NOMO-1 (cell line): Measurements from ENCODE around the gene CPSF3.

Experiments
- DNase-seq, 2 experiments: peaks; one replicate each; lab custom pipeline; 2025; ENCODE audit not compliant: unreplicated experiment in 2 of 2; lab: John Stamatoyannopoulos, UW

Gene CPSF3

DNA sequence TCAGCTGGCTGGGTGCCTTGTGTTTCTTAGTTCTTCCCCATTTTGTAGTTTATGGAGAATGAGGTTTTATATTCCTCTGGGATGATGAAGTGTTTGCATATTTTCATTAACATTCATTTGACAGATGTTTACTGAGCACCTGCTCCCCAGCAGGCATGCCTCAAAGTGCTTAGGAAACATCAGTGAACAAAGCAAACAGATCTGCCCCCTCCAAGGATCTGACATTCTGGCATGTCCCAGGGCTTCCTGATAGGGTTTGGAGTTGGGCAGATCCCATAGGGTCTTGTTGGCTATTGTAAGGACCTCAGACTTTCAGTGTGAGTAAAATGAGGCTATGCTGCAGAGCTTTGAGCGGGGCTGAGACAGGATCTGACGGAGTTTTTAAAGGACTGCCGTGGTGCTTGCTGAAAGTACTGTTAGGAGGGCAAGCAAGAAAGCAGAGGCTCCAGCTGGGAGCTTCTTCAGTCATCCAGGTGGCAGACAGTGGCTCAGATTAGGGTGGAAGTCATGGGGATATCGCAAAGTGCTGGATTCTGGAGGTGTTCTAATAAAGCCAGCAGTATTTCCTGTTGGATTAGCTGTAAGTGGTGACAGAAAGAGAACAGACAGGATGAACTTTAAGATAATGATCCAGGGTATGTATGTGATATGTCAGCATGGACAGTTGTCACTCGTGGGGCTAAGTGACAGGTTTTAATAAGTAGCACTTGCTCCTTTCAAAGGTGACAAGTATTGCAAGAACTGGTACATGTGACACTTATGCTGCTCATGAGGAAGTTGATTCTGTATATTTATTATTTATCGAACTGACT lies 39.6 kb downstream of the CPSF3 start:
- no peak for DNase-seq

GRCh38 chr2:9463698-9464034 lies 40.2 kb downstream of the CPSF3 start:
- DNase-seq, result peak; percentile 9 to 28

DNA sequence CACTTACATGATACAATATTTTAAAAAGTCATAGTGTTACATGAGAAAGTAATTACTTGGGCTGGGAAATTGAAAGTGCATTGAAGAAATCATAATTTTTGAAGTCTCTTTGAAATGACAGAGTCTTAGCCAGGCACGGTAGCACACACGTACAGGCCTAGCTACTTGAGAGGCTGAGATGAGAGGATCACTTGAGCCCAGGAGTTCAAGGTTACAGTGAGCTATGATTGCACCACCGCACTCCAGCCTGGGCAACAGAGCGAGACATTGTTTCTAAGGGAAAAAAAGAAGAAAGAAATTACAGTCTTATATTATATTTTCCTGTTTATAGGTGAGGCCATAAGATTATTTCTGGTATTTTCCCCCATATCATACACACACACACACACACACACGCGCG lies 41.7 kb downstream of the CPSF3 start:
- no peak for DNase-seq

DNA sequence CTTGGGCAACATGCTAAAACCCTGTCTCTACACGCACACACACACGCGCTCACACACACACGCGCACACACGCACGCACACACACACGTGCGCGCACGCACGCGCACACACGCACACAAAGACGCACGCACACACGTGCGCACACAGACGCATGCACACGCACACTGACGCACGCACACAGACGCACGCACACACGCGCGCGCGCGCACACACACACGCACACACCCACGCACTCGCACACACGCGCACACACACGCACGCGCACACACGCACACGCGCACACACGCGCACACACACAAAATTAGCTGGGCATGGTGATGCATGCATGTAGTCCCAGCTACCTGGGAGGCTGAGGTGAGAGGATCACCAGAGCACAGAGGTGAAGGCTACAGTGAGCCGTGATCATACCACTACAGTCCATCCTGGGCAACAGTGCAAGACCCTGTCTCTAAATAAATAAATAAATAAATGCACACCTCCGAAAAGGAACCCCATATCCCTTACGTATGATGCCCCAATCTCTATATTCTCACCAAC lies 42.8 kb downstream of the CPSF3 start:
- no peak for DNase-seq

DNA sequence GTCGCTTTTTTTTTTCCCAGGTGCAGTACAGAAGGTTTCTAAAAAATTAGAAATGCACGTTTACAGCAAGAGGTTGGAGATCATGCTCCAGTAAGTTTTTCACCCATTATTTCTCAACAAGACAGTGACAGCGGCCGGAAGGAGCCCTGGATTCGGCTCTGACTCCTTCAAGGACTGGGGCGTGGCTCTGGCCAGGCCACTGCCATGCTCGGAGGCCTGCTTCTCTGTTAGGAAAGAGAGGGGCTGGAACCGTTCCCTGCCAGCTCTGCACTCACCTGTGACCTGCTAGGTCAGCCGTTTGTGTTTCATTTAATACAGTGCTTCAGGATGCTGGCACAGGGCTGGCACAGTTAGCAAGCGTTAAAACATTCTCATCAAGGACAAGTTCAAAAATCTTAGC lies 44.2 kb downstream of the CPSF3 start:
- DNase-seq, result no peak

DNA sequence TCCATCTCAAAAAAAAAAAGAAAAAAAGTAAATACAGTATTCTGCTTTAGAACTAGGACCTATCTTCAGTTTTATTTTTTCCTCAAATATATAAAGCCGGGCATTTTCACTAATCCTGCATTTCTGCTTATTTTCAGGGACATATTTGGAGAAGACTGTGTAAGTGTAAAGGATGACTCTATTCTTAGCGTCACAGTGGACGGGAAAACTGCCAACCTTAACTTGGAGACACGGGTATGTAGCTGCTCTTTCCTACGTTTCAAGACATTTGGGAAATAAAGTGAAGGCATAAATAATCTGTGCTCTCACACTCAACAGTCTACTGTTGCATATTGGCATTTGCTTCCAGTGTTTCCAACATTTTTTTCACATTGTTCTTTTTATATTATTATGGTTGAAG lies 47.8 kb downstream of the CPSF3 start:
- DNase-seq, result no peak

- DNase-seq, result no peak
These were observed 49.1 kb downstream of the CPSF3 start for GRCh38 chr2:9472511-9472910.

DNA sequence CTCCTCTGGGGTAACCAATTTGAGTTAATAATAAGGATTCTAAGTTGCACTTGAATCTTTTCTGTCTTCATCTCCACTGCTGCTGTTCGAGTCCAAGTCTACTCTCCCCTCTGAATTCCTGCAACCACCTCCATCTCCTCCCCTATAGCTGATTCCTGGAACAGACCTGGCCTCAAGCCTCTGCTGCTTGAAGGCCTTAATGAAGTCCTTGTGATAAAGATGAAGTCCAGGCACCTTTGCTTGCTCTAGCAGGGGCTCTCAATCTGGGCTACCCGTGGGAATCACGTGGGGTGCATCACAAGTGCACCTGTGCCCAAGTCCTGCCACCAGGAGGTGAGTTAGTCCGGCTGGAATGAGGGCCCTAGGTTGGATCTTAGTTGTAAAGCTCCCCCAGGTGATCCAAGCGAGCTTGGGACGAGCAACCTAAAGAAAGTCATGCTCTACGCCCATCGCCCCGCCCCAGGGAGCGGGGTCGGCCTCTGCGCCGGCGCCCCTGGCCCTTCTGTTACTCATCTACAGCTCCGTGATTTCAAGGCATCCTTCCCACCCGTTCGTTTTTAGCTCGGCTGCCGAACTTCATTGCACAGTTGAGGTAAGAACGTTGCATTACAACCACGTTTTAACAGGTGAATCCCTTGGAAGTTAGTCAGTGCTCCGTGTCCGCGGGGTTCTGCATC lies 50.0 kb downstream of the CPSF3 start:
- DNase-seq, result no peak

- no peak for DNase-seq
These were observed 50.5 kb downstream of the CPSF3 start for GRCh38 chr2:9473985-9474360.

DNA sequence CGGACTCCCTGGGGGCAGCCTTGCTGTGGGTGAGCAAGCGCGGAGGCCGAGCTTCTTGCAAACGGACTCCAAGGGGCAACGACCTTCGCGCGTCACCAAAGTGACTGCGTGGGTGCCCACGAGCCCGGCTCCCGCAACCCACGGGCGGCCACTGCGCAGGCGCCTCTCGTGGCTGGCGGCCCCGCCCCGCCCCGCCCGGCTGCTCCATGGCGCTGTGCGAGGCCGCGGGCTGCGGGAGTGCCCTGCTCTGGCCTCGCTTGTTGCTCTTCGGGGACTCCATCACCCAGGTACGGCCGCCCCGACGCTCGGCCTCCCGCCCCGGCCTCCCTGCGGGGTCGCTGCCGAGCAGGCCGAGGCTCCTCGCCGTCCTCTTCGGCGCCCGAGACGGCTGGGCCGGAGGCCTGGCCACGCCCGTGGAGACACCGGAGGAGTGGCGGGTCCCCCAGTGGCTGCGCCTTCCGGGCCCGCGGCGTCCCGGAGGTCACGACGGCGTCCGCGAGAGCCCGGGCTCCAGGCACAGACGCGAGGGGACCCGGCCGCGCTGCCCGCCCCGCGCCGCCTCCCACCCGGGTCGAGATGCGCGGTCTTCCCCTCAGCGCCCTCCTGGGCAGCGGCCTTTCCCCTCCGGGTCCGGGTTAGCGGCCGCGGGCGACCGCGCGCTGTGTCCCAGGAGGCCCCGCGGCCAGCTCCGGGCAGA lies 51.1 kb downstream of the CPSF3 start, which contains the start of gene IAH1:
IAH1 (plus strand) TSS at position 191 of the 697 bp plus-strand sequence; CDS start at position 207, 16 bp downstream.
- DNase-seq, result peak; percentile 43 to 45

GRCh38 chr2:9477914-9478313 lies 54.5 kb downstream of the CPSF3 start:
- DNase-seq, result no peak

- no peak for DNase-seq
These were observed 55.1 kb downstream of the CPSF3 start for GRCh38 chr2:9478526-9478925.

DNA sequence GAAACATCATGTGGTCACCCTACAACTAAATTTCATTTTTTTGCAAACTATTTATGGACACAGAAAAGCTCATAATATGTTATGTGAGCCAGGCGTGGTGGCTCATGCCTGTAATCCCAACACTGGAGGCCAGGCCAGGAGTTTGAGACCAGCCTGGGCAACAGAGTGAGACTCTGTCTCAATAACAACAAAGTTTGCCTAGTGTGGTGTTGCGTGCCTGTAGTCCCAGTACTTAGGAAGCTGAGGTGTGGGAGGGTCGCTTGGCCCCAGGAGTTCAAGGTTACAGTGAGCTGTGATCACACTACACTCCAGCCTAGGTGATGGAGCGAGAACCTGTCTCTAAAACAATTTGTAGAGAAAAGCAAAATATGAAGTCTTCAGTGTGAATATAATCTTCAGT lies 56.7 kb downstream of the CPSF3 start:
- no peak for DNase-seq

DNA sequence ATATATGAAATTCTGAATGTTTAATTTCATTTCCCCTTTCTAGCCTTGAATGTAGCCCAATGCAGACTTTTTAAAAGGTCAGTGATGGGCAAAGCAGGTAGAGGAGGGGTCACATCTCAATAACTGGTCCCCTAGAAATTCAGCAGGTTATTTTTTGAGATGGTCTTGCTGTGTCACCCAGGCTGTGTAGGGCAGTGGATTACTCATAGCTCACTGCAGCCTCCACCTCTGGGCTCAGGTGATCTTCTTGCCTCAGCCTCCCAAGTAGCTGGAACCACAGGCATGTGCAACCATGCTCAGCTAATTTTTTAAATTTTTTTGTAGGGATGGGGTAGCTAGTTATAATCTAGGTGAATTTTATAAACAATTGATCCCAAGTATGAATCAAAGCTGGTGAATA lies 59.7 kb downstream of the CPSF3 start:
- DNase-seq, result no peak

- no peak for DNase-seq
These were observed 61.1 kb downstream of the CPSF3 start for GRCh38 chr2:9484533-9484932.

DNA sequence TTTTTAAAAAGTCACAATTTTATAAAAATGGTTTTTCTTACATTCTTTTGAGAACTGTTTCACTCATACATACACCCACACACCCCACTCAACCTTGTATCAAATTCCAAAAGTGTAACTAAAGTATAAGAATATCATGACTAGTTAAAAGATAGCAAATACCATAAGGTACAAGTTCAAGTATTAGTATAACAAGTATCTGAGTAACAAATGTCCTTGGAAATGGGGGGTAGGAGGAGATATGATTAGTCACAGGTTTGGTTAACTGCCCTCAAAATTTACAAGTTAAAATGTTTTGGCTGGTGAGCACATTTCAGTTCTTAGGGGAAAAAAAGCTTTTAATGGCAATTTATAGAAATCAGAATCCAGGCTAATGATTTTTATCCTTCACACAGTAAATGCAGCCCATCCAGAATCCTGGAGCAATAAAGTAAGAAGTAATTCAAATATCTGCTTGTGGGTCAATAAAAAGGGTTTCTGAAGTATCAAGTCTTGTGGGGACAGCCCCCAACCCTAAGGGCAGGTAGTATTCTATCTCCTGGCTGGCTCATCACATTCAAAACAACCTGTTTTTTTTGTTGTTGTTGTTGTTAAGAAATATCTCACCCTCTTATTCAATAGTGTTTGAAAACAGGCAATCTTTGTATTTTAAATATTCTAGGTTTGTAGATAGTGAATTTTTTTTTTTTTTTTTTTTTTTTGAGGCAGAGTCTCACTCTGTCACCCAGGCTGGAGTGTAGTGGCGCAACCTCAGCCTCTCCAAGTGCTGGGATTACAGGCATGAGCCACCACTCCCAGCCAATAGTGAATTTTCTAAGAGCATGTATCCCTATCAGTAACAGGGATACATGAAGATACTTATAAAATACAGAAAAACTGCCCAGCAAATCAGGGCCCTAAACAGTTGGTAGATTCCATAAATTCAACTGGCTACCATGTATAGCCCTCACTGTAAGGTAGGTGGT lies 65.4 kb downstream of the CPSF3 start:
- no peak for DNase-seq

DNA sequence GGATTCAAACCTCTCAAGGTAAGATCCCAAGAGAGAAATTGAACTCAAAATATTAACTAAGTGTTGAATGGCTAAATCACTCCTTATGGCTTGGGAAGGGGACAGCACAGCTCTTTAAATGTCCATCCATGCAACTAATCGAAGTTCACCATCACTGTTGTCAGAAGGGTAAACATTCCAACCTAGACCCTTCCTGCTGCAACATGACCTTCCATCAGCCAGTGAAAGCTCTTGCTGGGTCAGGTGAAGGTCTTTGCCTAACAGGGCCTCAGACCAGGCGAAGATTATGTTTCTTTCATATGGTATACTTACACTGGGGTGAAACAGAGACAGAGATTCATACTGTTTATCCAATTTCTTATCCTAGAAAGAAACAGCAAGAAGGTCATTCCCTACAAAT lies 67.3 kb downstream of the CPSF3 start:
- DNase-seq, result no peak

- DNase-seq, result no peak
These were observed 69.5 kb downstream of the CPSF3 start for GRCh38 chr2:9492927-9493326.

DNA sequence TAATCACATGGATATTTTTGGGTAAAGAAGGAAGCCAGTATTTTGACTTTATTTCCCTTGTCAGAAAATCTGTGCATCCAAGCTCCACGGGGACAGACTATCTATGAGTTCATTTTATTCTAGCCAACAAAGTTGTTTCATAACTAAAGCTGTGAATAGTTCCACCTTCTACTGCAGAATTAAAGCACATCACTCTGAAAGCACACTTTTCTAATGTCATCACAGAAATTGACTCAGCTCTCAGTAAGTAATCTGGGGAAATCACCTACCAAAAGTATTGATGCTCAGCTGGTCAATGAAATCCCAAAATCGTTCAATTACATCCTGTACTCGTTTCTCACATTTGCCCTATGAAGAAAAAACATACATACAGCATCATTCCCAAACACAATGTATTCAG lies 70.0 kb downstream of the CPSF3 start:
- DNase-seq, result no peak

DNA sequence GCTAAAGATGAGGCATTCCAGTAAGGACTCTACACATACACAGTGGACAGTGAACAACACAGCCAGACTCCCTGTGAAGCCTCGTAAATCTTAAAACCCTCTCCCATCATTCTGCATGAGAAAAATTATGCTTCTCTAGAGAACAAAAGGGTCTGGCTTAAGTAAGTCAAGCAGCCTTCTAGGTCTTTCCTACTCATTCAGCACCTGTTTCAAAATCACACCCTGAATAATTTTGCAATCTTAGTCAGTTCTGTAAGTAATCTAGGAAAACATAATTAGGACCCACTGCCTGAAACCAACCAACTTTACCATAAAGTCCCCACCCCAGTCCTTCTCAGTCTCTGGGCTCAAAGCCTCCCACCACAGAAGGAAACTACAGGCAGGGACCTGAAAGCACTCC lies 70.6 kb downstream of the CPSF3 start:
- DNase-seq, result no peak
